ENCODE measurements around the gene TGFB2.

TGFB2 gene

DNA sequence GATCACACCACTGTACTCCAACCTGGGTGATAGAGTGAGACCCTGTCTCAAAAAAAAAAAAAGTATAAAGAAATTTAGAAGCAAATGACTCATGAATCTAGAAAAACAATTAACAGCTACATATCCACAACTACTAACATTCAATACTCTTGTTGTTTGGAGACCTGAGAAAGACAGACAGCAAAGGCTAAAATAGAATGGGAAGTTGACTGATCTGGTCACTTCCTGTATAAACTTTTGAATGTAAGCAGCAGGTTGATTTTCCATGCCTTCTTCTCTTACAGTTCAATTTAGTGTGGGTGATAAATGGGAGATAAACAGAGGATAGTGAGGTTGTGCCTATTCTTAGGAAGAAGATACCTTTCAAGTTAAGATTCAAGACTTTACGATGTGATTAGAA lies 85.2 kb downstream of the TGFB2 start:
- H3K27ac ChIP-seq, result no peak overlapping the region
- TF ChIP-seq, protein P1, sequence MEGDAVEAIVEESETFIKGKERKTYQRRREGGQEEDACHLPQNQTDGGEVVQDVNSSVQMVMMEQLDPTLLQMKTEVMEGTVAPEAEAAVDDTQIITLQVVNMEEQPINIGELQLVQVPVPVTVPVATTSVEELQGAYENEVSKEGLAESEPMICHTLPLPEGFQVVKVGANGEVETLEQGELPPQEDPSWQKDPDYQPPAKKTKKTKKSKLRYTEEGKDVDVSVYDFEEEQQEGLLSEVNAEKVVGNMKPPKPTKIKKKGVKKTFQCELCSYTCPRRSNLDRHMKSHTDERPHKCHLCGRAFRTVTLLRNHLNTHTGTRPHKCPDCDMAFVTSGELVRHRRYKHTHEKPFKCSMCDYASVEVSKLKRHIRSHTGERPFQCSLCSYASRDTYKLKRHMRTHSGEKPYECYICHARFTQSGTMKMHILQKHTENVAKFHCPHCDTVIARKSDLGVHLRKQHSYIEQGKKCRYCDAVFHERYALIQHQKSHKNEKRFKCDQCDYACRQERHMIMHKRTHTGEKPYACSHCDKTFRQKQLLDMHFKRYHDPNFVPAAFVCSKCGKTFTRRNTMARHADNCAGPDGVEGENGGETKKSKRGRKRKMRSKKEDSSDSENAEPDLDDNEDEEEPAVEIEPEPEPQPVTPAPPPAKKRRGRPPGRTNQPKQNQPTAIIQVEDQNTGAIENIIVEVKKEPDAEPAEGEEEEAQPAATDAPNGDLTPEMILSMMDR (conservative IDR thresholded peaks at IDR 0.05), result no peak

DNA sequence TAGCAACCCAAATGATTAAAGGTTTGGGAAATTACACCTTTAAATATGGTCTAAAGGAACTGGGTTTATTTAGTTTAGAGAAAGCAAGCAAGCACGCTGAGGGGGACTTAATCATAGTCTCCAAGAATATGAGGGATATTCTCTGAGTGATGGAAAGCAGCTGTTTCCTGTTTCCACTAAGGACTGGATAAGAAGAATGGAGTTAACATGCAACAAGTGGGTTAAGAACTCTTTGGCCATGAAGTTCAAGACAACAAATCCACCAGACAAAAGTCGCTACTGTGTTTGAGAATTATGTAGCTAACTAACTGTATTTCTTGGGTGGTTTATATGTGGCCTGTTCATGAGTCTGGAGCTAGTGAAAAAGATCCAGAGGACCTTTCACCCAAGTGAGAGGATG lies 85.7 kb downstream of the TGFB2 start:
- TF ChIP-seq, protein P1 (conservative IDR thresholded peaks at IDR 0.05), result no peak
- no peak overlapping the region for H3K27ac ChIP-seq

DNA sequence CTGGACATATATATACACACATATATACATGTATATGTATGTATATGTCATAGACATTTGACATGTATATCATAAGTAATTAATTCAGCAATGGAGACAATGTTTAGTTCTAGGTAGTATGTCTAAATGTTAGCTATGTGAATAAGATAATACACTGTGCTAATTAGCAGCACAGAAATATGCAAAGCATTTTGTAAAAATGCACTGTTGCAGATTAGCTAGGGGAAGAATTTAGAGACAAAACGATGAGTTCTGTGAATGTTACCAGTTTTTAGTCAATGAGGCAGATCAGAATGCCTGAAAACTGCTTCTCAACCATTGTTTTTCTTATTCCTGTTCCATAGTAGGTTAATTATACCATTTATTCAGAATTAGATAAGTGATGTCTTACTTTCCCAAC lies 86.3 kb downstream of the TGFB2 start:
- TF ChIP-seq, protein P1 (conservative IDR thresholded peaks at IDR 0.05), result no peak
- H3K27ac ChIP-seq, result no peak overlapping the region

DNA sequence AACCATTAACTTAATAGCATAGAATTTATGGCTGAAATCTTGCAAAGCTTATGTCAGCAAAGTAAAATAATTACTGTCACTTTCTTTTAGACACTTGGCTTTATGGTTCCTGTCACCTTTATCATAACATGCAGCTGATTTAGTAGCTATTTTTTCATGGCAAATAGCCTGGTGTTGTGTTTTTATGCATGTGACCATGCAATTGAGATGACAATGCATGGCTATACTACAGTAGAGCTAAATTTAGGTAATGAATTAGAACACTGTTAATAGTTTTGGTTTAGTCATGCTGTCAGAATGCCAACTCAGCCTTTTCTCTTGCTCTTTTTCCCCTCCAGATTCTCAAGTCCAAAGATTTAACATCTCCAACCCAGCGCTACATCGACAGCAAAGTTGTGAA lies 88.6 kb downstream of the TGFB2 start:
- no peak overlapping the region for H3K27ac ChIP-seq
- TF ChIP-seq, protein P1 (conservative IDR thresholded peaks at IDR 0.05), result no peak

DNA sequence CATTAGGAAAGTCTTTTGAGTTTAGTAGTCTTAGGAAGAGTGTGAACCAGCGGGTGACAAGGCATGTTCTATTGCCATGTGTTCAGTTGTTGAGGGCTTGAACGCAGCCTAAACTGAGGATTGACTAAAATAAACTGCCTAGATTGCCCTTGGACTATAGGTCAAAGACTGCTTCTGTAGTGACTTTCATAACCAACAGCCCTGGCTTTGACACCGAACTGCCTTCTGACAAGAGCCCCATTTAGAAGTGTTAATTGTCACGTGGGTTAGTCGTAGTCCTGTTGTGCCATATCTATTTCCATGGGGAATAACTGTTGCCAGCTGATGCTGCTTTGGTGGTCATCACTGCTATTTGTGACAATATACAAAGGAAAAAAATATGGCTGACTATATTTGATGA lies 90.4 kb downstream of the TGFB2 start:
- no peak overlapping the region for H3K27ac ChIP-seq
- TF ChIP-seq, protein P1 (conservative IDR thresholded peaks at IDR 0.05), result no peak

DNA sequence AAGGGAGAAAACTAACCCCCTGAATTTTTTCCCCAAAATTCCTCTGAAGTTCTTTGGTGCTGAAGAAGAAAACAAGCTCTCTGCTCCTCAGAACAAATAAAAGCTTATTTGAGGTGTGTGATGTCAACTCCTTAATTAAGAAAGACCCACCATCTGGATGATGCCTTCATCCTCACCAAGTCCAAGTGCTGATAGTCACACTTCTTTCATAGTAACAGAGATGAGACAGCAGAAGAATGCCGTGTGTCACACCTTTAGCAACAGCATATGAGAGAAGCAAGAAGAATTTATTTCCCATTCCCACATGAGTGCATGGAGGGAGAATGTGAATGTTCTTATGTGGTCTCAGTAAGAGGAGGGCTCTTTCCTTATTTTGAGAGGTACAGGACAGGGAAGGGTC lies 91.2 kb downstream of the TGFB2 start:
- TF ChIP-seq, protein P1 (conservative IDR thresholded peaks at IDR 0.05), result no peak
- H3K27ac ChIP-seq, result no peak overlapping the region

DNA sequence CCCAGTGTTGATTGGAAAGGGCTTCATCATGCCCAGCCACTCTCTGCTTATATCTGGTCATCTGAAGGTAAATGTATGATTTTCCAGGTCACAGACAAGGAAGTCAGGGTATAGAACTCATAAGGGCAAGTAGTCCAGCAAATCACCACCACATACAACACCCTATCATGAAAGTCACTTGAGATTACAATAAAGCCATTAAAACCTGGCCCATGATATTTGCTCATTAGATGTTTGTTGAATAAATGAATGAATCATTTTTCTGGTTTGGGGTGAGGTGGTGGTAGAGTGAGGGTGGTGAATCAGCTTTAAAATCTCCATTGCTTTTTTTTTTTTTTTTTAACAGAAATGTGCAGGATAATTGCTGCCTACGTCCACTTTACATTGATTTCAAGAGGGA lies 91.9 kb downstream of the TGFB2 start:
- TF ChIP-seq, protein P1 (conservative IDR thresholded peaks at IDR 0.05), result no peak
- no peak overlapping the region for H3K27ac ChIP-seq

Data from VCaP (cell line).